Hematopoietic multipotent progenitor cell (in vitro differentiated cells): Measurements from ENCODE around the gene BBLN. TPM values are rescaled to one million over a fixed set of nuclear protein-coding genes. Genes with fewer than 3 reads are reported as not detected.

Experiments used
- DNase-seq, 3 donors: peaks; one replicate each; pipeline ENCODE4 v3.0.0-alpha.2; 2011 to 2015; ENCODE audit warnings: low read depth in 2 of 3, low spot score in 2 of 3
- total RNA-seq: library from RNA; depleted of rRNA; stranded (reverse); fragments of >200 nt; gene quantifications from one replicate; pipeline ENCODE4 v1.2.3, GENCODE V29; 2012

Gene BBLN
- total RNA-seq, 1 donor: 109 TPM

GRCh38 chr9:128185979-128186965 lies 26.2 kb downstream of the BBLN start:
- DNase-seq: no peak

GRCh38 chr9:128187361-128187760 lies 27.3 kb downstream of the BBLN start:
- DNase-seq: no peak

DNA sequence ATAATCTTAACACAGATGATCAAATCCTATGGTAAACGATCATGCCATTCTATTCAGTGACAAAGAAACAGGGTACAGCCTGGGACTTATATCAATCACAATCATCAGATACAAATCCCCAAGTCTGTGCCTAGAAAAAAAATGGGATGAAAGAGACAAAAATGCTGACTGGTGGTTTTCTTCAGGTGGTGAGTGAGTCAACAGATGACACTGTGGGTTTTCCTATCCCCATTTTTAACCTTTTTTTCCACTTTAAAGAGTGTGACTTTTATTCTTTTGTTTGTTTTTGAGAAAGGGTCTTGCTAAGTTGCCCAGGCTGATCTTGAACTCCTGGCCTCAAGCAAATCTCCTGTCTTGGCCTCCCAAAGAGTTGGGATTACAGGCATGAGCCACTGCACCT lies 28.1 kb downstream of the BBLN start:
- no peak for DNase-seq

DNA sequence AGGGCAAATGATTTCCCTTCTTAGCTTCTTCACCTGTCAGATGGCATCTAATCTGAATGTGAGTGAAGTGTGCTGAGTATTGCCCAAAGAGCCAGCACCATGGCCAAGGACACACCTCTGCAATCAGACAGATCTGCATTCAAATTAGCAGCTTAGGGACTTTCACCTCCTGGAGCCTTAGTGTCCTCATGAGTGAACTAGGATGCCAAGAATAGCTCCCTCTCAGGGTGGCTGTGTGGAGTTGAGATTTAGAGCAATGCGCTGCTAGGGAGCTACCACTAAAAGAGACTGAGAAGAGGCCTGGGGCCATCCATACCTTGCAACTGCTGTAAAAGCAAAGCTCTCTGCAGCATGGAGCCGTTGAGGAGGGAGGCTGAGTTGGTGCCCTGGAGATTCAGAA lies 29.9 kb downstream of the BBLN start:
- no peak for DNase-seq

DNA sequence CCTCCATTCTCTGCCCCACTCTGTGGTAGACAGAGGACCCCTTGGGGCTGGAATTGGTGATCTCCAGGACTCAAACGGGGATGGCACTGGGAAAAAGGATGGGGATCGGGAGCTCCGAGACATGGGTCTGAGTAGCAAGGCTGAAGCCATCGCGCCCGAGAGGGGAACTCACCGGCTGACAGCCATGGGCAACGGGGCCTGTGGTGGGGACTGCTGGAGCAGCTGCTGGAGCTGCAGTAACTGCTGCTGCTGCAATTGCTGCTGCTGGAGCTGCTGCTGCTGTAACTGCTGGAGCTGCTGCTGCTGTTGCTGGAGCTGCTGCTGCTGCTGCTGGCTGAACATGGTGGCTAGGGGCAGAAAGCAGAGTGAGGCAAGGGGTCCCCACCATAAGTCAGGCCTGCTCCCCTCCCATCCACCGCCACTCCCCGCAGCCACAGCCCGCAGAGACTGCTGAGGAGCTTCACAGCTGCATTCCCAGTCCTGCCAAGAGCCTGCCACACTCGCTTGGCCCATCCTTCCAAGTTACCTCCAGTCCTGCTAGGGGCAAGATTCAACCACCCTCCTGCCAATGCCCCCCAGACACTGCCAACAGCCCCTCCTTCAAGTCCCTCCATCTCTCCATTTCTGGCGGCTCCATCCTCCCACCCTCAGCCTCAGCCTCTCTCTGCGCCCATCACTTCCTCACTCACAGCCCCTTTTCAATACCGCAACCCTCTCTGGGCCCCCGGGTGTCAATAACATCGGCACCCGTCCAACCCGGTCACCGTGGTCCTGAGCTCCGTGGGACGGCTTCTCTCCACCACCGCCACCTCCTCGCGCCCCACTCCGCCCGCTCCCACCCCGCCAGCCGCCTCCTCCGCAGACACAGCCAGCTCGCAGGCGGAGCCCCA lies 30.7 kb downstream of the BBLN start:
- peak in 1 of 3 donors; percentile 32 for DNase-seq

GRCh38 chr9:128191406-128192046 lies 31.5 kb downstream of the BBLN start, which contains the start of gene CIZ1:
Gene CIZ1 (minus strand): TSS chr9:128191572. CDS start chr9:128190857, 715 bp downstream.
- DNase-seq: peak; percentile 63 to 81 (median 80)

DNA sequence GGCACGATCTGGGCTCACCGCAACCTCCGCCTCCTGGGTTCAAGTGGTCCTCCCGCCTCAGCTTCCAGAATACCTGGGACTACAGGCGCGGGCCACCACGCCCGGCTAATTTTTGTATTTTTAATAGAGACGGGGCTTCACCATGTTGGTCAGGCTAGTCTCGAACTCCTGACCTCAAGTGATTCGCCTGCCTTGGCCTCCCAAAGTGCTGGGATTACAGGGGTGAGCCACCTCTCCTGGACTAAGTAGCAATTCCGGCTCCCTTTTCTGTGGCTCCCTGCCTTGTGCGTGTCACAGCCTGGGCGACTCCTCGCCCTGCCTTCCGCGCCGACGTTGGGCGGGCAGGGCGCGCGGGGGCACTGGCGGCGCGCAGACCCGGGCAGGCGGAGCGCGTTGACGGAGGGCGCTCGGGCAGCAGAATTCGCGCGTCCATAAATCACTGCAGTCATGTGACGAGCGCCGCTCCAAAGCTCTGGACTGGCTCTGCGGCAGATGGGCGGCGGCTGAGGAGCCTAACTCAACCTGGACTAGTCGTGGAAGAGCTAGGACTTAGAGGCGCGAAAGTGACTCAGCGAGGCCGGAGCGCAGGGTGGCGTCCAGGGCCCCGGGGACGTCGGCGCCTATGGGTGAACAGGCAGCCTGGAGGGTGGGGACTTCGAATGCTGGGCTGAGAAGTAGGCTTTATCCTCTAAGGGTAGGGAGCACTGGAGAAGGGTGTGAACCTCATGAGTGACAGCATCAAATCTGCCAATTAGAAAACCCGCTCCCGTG lies 32.7 kb downstream of the BBLN start:
- peak in 2 of 3 donors; percentile 37 to 85 for DNase-seq

DNA sequence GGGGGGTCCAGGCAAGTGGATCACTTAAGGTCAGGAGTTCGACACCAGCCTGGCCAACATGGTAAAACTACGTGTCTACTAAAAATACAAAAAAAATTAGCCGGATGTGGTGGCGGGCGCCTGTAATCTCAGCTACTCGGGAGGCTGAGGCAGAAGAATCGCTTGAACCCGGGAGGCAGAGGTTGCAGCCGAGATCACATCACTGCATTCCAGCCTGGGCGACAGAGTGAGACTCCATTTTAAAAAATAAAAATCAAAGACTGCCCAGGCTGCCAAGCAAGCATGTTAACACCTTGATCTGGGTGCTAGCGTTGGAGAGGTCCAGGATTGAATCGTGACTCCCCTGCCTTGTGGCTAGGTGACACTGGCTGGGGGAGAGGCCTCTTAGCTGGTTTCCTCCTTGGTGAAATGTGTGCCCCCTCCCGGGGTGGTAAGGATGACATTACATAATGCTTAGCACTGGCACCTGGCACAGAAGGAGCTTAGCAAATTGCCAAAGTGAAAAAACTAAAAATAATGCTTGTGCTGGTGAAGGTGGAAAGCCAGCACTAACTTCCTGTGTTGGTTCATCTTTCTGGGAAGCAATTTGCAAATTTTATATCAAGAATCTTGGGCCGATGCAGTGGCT lies 33.5 kb downstream of the BBLN start:
- DNase-seq: no peak

DNA sequence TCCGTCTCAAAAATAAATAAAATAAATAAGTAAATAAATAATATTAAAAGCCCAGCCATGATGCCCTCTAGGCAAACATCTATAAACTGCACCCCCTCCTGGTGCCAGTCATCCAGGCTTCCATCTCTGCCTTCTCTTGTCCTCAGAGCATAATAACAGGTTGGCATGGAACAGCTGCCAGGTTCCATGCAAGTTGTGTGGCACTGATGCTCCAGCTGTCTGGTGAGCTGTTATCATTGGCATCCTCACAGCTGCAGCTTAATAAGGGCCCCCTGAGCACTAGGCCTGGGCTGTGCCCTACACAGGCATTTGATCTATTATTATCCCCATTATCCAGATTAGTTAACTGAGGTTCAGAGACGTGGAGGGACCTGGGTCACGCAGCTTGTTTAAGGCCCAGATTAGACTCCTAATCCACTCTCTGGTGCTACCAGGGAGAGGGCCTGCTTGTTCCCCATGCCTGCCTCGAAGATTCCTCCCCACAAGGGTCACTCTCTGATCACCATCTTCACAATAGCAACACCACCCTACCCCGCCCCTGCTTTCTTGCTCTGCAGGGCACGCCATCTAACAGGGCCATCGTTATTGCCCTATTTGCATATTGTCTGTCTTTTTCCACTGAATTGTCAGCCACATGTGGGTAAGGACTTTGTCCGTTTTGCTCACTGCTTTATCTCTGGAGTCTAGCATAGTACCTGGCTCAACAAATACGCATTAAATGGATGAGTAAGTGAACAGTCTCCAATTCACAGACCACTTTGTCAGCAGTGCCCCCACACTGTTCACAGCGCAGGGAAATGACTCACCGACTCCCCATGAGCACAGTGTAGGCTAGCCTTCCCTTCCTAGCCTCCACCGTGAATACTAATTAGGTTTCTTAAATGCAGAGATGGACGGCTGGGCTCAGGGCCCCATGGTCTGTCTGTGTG lies 41.6 kb downstream of the BBLN start:
- no peak for DNase-seq

GRCh38 chr9:128202648-128203023 lies 42.6 kb downstream of the BBLN start:
- DNase-seq: no peak

- peak; percentile 65 to 72 (median 68) for DNase-seq
These were observed 43.1 kb downstream of the BBLN start, which contains the start of gene DNM1 for GRCh38 chr9:128203024-128203706. Gene DNM1 (plus strand): TSS chr9:128203379. CDS start chr9:128203471, 92 bp downstream.

- peak in 2 of 3 donors; percentile 32 to 48 for DNase-seq
These were observed 43.9 kb downstream of the BBLN start for GRCh38 chr9:128203707-128204551.

DNA sequence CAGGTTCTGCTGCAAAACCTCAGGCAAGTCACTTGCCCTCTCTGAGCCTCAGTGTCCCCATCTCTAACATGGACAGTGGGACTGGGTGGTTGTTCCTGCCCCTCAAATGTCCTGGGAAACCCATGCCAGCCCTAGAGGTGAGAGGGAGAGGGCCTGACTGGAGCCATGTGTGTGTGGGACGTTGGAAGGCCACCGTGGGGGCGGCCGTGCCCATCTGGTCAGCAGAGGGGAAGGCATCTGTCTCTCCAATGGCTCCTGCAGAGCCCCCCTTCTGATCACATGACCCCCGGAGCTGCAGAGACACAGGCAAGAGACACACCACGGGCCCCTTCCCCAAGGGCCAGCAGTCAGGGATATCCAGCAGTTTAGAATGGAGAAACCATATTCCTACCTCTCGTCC lies 44.8 kb downstream of the BBLN start:
- DNase-seq: no peak

DNA sequence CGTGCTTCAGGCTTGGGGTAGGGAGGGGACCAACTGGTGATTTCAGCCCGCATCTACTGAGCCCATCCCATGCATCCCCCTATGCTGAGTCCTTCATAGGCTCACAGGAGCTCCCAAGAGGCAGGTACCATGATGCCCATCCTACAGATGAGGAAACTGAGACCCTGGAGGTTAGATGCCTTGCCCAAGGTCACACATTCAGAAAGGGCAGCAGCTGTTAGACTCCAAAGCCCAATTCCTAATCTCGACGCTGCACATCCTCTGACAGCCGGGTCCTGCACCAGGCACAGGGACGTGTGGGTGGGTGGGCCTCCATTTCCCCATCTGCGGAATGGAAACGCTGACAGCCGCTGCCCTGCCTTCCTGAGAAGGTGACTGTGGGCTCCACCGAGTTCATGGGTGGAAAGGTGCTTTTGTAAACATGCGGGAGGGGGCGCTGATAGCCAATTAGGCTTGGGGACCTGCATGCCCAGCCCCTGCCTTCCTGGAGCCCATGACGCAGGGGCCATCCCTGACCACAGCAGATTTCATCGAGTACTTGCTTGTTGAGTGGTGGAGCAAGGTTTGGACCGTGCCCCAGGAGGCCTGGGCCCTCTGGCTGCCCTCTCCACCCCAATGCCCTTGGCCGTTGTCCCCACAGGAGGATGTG lies 45.4 kb downstream of the BBLN start:
- DNase-seq: no peak

GRCh38 chr9:128206484-128206883 lies 46.4 kb downstream of the BBLN start:
- no peak for DNase-seq
